Psoas muscle (tissue), 8 donors: ENCODE measurements around the gene CERS4. TPM values are rescaled to one million over a fixed set of nuclear protein-coding genes. Genes with fewer than 3 reads are reported as not detected.

Source experiments
- ATAC-seq, 4 donors: fragments of 200-7000 bp; cut with Tn5 transposase; one replicate each; pipeline ENCODE4 v1.9.1; 2020; ENCODE audit warnings: moderate library complexity in 3 of 4, mild to moderate bottlenecking in 2 of 4
- DNase-seq, 2 donors: peaks; one replicate each; pipeline ENCODE4 v3.0.0-alpha.2; 2020
- H3K27ac ChIP-seq: fragments of 200-600 bp; one replicate; pipeline ENCODE4 v1.8.0; 2022
- H3K27me3 ChIP-seq, 3 donors: fragments of 200-600 bp in 1 of 3; one replicate each; pipeline versions ENCODE4 v1.6.1 to v1.8.0; 2013 to 2022; ENCODE audit warnings: low read length in 2 of 3, mild to moderate bottlenecking in 2 of 3, moderate library complexity in 1 of 3; ENCODE audit not compliant: insufficient read depth in 3 of 3
- H3K36me3 ChIP-seq, 2 donors: fragments of 200-600 bp in 1 of 2; one replicate each; pipeline versions ENCODE4 v1.6.1 to v1.8.0; 2013 to 2022; ENCODE audit warnings: low read depth in 1 of 2, mild to moderate bottlenecking in 1 of 2, moderate library complexity in 1 of 2; ENCODE audit not compliant: insufficient read depth in 1 of 2
- H3K4me1 ChIP-seq: fragments of 200-600 bp; one replicate; pipeline ENCODE4 v1.8.0; 2022
- H3K4me3 ChIP-seq: fragments of 200-600 bp; one replicate; pipeline ENCODE4 v1.8.0; 2022; ENCODE audit warnings: mild to moderate bottlenecking
- H3K9me3 ChIP-seq: fragments of 200-600 bp; one replicate; pipeline ENCODE4 v1.8.0; 2022
- CTCF ChIP-seq: fragments of 200-600 bp; IDR thresholded peaks from one replicate; pipeline ENCODE4 v1.8.0; 2022; ENCODE audit warnings: antibody characterized with exemption
- WGBS, 3 donors: extraction: QIAGEN DNeasy Blood & Tissue Kit; methylation state at CpG; one replicate each; pipeline versions ENCODE4 v1.1.6 to v1.1.7; 2013; 5-methylcytosine and 5-hydroxymethylcytosine counted together
- intact Hi-C, 2 donors: fragments of 100-400 bp; cut with DNase I; formaldehyde crosslinking; loops; one replicate each; pipeline versions ENCODE4 v1.11.0 to v1.14.2; 2022
- polyA plus RNA-seq, 3 donors: library from polyadenylated mRNA; stranded (reverse); fragments of 200-250 nt; gene quantifications; one replicate each; pipeline ENCODE4 v1.2.3, GENCODE V29; 2013
- total RNA-seq, 4 donors: library from RNA; stranded (reverse); fragmentation: NEBNext Ultra II Directional in 2 of 4; extraction: Animal tissue kit (Norgen Biotek cat#: 25700) in 2 of 4; gene quantifications; one replicate each; pipeline versions ENCODE4 v1.2.1 to v1.2.4, GENCODE V29; 2021 to 2023
- donor health status: healthy with polysubstance abuse.
- donor health status: DM: no; HTN: no; CAD: no; lungs with moderate emphysema.
- donor health status: Bipolar disorder and iron deficiency.
- donor health status: healthy.
- donor health status: DM: yes; HTN: yes; CAD: no.
- donor health status: DM: no; HTN: no; CAD: no.
- donor health status: DM: no; HTN: no; CAD: no.
- donor health status: DM: yes; HTN: yes; CAD: no.

The CERS4 gene
- total and polyA plus RNA-seq, 7 donors = 1.1 to 4.8 (median 2.8) TPM

- intact Hi-C loops = no loop called here
- Histone ChIP-seq H3K36me3 (no peaks in the 10 kb centered on the region), H3K27me3 (no peaks in the 10 kb centered on the region), H3K4me3 (no peak overlapping the region), H3K9me3 (no peaks in the 10 kb centered on the region), H3K27ac (no peak overlapping the region), H3K4me1 (no peaks in the 10 kb centered on the region)
- WGBS, 3 donors = 95 to 99% (median 98%) methylated on average over 7 of the region's 7 CpGs
- TF ChIP-seq CTCF = no peak
- no peak for DNase-seq
- ATAC-seq = no peak
Measured at GRCh38 chr19:8168537-8168936, 40.6 kb upstream of the CERS4 start.

- Histone ChIP-seq H3K27ac (no peak overlapping the region), H3K36me3 (no peaks in the 10 kb centered on the region), H3K27me3 (no peaks in the 10 kb centered on the region), H3K9me3 (no peaks in the 10 kb centered on the region), H3K4me3 (no peak overlapping the region), H3K4me1 (no peaks in the 10 kb centered on the region)
- intact Hi-C loops = no loop called here
- DNase-seq (no peak), ATAC-seq (no peak)
- WGBS, 3 donors = 88 to 91% (median 91%) methylated on average over 9 of the region's 9 CpGs
- no peak for TF ChIP-seq CTCF
Measured at GRCh38 chr19:8174706-8175105, 34.5 kb upstream of the CERS4 start.

- Histone ChIP-seq H3K27me3 (no peaks in the 10 kb centered on the region), H3K4me3 (no peak overlapping the region), H3K4me1 (no peaks in the 10 kb centered on the region), H3K27ac (no peak overlapping the region), H3K36me3 (no peaks in the 10 kb centered on the region), H3K9me3 (no peaks in the 10 kb centered on the region)
- DNase-seq = no peak
- no peak for ATAC-seq
- TF ChIP-seq CTCF = no peak
- intact Hi-C loops = no loop called here
- WGBS, 3 donors = 68 to 79% (median 70%) methylated on average over 6 of the region's 6 CpGs
Measured at GRCh38 chr19:8180018-8180417, 29.2 kb upstream of the CERS4 start.

GRCh38 chr19:8184274-8184673 lies 24.9 kb upstream of the CERS4 start:
- H3K4me3 ChIP-seq = no peak overlapping the region
- WGBS, 3 donors = 82 to 92% (median 91%) methylated on average over 9 of the region's 9 CpGs
- H3K27me3 ChIP-seq = no peaks in the 10 kb centered on the region
- no peak overlapping the region for H3K27ac ChIP-seq
- ATAC-seq = no peak
- no peak for TF ChIP-seq CTCF
- DNase-seq = no peak
- no peaks in the 10 kb centered on the region for H3K9me3 ChIP-seq
- H3K36me3 ChIP-seq = no peaks in the 10 kb centered on the region
- no peaks in the 10 kb centered on the region for H3K4me1 ChIP-seq
- intact Hi-C loops = no loop called here

- Histone ChIP-seq H3K27me3 (no peaks in the 10 kb centered on the region), H3K36me3 (no peaks in the 10 kb centered on the region), H3K9me3 (no peaks in the 10 kb centered on the region), H3K27ac (no peak overlapping the region), H3K4me3 (no peak overlapping the region), H3K4me1 (no peaks in the 10 kb centered on the region)
- ATAC-seq = no peak
- WGBS, 3 donors = 77 to 93% (median 78%) methylated on average over 5 of the region's 5 CpGs
- TF ChIP-seq CTCF = no peak
- DNase-seq = no peak
- intact Hi-C loops = no loop called here
Measured at GRCh38 chr19:8185343-8186068, 23.7 kb upstream of the CERS4 start.
